RWPE1 (cell line): Measurements from ENCODE around the gene NAA38.
"Not testable (repeated sequence)": the region's sequence is repeated elsewhere in the genome, so short reads cannot be mapped to it uniquely, and the experiment has no call there.

Experiments used
- CTCF ChIA-PET: fragments of 350-600 bp; sonication (Branson Sonifier 250); formaldehyde crosslinking; extraction: SDS; loops from one replicate; lab custom pipeline; 2021; lab: Yijun Ruan, JAX
- POLR2A ChIA-PET: fragments of 400-600 bp; formaldehyde crosslinking; extraction: SDS; loops from one replicate; lab custom pipeline; 2020; ENCODE audit warnings: antibody characterized with exemption; ENCODE audit not compliant: low non-redundant PET; lab: Yijun Ruan, JAX
- DNase-seq: peaks from one replicate; pipeline ENCODE4 v3.0.0; 2012; ENCODE audit warnings: low spot score
- H3K27ac ChIP-seq: fragments of 450-650 bp; 2 replicates; pipeline ENCODE4 v1.5.1; 2017
- TF ChIP-seq, protein P1 (sequence below): fragments of 450-650 bp; conservative IDR thresholded peaks from 2 replicates; pipeline ENCODE4 v1.5.1; 2017; ENCODE audit warnings: low read depth, mild to moderate bottlenecking

NAA38 gene

DNA sequence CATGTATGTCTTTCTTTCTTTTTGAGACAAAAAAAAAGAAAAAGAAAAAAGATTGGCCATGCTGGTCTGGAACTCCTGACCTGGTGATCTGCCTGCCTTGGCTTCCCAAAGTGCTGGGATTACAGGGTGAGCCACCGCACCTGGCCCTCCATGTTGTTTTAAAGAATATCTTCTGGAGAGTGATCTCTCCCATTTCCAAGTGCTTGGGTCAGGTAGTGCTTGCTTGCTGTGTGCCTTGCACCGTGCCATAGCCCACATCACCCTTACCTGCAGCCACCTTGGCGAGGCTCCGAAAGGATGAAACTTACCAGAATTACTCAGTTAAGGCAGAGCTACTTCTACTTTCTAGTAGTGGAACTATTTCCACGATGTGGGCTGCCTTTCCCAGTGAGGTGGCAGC lies 42.4 kb downstream of the NAA38 start:
- TF ChIP-seq, protein P1, sequence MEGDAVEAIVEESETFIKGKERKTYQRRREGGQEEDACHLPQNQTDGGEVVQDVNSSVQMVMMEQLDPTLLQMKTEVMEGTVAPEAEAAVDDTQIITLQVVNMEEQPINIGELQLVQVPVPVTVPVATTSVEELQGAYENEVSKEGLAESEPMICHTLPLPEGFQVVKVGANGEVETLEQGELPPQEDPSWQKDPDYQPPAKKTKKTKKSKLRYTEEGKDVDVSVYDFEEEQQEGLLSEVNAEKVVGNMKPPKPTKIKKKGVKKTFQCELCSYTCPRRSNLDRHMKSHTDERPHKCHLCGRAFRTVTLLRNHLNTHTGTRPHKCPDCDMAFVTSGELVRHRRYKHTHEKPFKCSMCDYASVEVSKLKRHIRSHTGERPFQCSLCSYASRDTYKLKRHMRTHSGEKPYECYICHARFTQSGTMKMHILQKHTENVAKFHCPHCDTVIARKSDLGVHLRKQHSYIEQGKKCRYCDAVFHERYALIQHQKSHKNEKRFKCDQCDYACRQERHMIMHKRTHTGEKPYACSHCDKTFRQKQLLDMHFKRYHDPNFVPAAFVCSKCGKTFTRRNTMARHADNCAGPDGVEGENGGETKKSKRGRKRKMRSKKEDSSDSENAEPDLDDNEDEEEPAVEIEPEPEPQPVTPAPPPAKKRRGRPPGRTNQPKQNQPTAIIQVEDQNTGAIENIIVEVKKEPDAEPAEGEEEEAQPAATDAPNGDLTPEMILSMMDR, result no peak
- H3K27ac ChIP-seq, result no peak overlapping the region
- CTCF ChIA-PET, result no interaction called here
- POLR2A ChIA-PET, result no interaction called here
- no peak for DNase-seq

DNA sequence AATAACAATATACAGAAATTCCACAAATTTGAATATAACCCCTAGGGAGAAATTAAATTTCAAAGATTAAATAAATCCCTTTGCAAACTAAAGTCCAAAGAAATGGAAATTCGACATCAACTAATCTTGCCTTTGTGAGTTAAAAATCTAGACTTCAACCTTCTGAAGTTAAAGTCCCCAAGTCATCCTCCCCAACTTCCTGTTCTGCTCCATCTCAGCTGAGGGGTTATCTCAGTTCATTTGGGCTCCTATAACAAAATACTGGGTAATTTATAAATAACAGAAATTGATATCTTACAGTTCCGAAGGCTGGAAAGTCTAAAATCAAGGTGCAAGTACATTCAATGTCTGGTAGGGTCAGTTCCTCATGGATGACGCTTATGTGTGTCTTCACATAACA lies 46.1 kb downstream of the NAA38 start:
- no peak overlapping the region for H3K27ac ChIP-seq
- no peak for DNase-seq
- TF ChIP-seq, protein P1, result no peak
- POLR2A ChIA-PET, result no interaction called here
- CTCF ChIA-PET, result interaction anchor here (0.6 to 1.0 kb wide), 3 partner anchors 24 to 239 kb away, joined by 3 to 5 read pairs (median 4); no protein-coding TSS in a partner anchor

DNA sequence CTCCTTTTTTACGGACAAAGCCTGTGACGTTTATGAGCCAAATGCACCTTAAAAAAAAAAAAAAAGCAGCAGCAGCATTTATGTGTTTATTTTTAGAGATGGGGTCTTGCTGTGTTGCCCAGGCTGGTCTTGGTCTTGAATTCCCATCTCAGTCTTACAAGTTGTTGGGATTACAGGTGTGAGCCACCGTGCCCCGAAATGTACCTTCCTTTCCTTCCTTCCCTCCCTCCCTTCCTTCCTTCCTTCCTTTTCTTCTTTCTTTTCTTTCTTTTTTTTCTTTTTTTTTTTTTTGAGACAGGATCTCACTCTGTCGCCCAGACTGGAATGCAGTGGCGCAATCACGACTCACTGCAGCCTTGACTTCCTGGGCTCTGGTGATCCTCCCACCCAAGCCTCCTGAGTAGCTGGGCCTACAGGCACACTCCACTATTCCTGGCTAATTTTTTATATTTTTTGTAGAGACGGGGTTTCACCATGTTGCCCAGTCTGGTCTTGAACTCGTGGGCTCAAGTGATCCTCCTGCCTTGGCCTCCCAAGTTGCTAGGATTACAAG lies 47.5 kb downstream of the NAA38 start:
- H3K27ac ChIP-seq, result peak overlapping the region; percentile 73
- CTCF ChIA-PET, result interaction anchor here (0.8 kb wide), 1 partner anchor 189 kb away, joined by 6 read pairs; no protein-coding TSS in a partner anchor
- POLR2A ChIA-PET, DNase-seq: not testable (repeated sequence)

DNA sequence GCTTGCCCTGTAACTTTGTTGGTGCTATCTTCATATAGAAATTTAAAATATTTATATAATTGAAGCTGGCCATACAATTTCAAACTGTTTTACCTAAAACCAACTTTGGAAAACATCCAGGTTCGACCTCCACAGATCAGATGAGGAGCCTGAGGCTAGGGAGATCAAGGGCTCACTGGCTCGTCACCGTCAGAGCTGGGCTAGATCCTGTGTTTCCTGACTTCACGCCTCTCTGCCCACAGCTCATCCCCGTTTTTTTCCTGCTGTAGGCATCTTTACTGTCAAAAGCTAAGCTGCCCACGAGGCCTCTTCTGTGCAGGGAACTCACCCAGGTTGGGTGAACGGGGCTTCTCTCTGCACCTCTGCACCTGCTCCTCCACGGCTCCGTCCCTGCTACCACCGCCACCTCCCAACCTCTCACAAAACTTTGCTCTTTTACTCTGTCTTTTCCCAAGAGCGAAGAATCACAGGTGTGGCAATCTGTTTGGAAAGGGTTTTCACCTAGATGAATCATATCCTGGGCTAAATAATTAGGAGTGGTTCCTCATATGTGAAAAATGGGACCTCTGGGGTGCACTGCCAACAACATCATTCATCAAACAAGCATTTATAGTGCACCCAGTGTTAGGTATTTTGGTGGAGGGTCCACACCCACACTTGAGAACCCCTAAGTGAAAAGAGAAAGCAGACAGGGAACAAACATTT lies 48.1 kb downstream of the NAA38 start:
- H3K27ac ChIP-seq, result peak overlapping the region; percentile 73
- ChIA-PET POLR2A (no interaction called here), CTCF (interaction anchor here (0.8 to 1.4 kb wide), 2 partner anchors 66 to 188 kb away, joined by 6 to 8 read pairs; no protein-coding TSS in a partner anchor)
- TF ChIP-seq, protein P1, result no peak
- peak; percentile 86 for DNase-seq

DNA sequence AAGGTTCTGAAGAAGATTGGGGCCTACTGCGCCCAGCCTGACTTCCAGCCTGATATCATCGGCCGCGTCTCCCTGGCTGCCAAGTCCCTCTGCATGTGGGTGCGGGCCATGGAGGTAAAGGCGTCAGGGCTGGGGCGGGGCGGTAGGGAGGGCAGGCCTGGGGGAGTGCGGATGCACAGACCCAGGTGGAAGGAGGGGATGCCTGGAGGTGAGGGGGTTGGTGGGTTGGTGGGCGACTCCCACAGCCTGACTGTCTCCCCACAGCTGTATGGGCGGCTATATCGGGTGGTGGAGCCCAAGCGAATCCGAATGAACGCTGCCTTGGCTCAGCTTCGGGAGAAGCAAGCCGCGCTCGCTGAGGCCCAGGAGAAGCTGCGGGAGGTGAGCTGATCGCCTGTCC lies 50.2 kb downstream of the NAA38 start:
- POLR2A ChIA-PET, result no interaction called here
- CTCF ChIA-PET, result no interaction called here
- no peak overlapping the region for H3K27ac ChIP-seq
- TF ChIP-seq, protein P1, result no peak
- no peak for DNase-seq
